ENCODE data around the gene CARD9.
A peak's percentile ranks its signal among the peaks of the same experiment; 100 is the strongest.

CARD9 gene

DNA sequence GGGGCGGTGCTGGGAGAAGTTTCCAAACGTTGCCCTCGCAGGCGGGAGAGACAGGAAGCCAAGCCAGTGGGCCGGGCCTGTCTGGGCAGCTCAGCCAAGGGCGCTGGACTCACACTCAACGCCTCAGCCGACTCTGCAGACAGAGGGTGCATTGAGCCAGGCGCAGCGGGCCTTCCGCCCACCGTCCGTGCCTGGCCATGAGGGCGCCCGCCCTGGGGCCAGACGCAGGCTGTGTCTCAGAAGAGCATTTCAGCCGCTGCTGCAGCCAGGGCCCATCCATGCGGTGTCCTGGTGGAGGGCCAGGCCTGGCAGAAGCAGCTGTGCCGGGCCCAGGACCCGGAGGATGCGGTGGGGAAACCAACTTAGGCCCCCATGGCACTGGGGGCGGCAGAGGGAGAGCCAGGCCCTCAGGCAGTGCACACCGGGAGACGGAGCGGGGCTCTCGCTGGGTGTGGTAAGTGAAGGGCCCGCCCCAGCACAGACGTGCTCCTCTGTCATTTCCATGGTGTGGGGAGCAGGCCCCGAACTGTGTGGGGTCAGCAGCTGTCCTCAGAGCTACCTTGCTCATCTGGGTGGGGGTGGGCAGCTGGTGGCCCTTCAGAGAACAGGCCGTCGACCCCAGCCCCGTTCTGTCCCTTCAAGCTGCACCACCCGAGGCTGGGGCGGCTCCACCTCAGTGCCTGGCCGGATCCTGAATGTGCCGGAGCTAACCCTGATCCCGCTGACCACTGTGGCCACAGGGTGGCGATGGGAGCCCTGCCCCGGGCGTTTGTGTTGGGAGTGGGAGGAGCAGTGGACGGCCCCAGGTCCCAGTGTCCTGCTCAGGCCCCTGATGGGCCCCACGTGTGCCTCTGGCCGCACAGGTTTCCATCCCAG lies 27.9 kb downstream of the CARD9 start:
- no peak for DNase-seq

DNA sequence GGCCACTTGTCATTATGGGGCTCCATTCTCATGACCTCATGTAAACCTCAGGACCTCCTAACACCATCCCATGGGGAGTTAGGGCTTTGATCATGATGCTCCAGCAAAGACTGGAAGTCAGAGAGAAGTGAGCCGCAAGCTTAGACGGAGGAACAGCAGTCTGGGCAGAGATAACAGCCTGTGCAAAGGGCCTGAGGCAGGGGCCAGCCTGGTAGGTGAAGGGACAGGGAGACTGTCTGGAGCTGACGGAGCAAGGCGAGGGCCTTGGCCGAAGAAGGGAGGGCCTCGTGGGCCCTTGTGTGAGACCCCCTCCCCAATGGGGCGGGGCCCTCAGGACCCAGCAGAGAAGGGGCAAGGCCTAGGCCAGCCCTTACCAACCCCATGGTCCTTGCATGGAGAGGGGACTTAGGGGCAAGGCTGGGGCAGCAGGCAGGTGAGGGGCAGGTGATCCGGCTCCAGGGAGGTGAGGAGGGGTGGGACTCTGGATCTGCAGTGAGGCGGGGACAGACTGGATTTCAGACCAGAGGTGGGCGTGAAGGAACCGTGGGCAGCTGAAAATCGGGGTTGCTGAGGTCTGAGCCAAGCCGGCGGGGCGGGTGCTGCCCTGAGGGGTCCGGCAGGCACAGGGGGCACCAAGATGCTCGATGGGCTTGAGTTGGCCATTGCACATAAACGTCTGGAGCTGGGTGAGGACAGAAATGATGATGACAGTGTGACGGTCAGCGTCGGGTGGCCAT lies 28.8 kb downstream of the CARD9 start:
- no peak for DNase-seq

DNA sequence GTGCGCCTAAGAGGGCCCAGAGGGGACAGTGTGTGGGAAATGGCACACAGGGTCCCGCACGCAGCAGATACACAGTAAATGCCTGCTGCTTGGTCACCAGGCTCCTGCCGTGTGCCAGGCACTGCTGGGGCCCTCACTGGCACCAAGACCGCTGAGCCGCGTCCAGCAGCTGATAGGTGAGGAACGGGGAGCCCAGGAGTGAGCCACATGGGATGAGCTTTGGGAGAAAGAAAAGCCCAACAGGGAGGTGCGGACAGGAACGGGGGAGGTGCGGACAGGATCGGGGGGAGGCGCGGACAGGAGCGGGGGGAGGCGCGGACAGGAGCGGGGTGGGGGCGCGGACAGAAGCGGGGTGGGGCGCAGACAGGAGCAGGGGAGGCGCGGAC lies 29.6 kb downstream of the CARD9 start:
- no peak for DNase-seq

DNA sequence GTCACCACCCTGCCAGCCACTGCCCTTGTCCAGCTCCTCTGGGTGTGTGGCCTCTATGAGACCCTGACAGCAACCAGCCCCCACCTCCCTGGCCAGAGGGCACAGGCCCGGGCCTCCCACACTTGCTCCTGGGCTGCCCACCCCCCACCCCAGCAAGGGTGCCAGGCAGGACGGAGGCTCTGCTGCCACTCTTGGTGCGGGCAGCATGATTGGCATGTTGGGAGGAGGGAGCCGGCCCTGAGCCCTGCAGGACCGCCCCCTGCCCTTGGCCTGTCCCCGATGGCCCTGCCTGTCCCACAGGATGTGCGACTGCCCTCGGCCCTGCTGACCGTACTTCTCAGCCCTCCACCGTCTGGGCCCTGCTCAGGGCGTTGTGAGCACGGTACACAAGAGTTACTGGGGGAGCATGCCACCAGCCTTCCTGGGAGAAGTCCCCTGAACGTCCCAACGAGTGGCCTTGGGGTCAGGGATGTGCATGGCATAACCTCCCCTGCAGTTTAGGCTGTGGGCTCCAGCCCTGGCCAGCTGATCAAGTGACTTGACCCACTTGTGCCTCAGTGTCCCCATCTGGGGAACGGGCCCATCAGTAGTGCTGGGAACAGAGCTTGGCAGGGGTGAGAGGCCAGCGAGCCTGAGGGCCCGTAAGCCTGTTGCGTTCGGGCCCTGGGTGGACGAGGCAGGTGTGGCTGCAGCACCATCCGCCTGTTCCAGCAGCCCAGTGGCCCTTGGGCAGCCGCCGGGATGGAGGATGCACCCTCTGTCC lies 30.2 kb downstream of the CARD9 start:
- DNase-seq: no peak

DNA sequence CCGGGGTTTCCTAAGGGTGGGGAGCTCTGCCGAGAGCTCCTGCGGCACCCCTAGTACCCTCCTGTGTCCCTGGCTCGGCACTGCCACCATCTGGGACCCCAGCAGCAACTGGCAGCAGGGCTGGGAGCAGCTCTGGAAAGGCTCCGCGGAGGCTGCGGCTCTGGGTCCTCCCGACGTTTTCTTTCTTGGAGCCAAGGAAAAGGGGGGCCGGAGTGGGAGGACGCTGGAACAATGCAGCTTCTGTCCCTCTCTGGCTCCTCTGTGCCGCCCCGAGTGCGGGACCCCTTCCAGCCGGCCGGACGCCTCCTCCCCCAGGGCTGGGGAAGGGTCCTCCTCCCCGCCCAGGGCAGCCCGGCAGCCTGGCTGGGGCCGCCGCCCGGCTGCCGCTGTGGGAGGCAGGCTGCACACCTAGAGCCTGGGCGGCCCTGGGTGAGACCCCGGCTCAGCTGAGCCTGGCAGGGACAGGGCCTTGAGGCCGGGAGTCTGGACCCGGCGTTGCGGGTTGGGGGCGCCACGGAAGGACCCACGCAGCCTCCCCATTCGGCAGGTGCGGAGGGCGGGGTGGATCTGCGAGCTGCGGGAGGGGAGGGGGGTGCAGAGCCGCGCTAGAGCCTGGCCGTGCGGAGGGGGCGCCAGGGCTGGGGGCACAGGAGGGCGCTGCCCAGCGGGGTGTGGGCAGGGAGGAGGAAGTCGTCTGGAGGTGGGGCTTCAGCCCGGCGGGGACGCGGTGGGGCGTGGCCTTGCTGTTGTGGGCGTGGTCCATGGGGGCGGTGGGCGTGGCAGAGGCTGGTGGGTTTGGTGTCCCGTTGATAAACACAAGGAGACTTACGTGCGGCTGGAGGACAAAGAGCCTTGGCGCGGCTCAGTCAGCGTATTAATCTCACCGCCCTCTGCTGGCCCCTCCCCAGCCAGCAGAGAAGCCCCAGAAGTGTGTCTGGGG lies 31.0 kb downstream of the CARD9 start:
- peak; percentile 72 for DNase-seq

DNA sequence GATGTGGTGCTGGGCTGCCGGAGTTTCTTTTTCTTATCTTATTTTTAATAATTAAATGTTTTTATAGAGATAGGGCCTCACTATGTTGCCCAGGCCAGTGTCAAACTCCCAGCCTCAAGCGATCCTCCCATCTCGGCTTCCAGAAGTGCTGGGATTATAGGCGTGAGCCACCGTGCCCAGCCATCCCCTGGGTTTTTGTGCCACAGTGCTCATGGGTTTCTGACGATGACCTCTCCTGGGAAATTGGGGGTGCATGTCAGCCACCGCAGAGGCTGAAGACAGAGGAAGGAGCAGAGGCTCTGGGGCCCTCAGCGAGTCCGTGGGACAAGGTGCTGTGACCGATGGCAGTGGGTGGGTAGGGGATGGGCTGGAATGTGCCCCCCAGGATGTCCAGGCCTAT lies 31.7 kb downstream of the CARD9 start:
- no peak for DNase-seq

DNA sequence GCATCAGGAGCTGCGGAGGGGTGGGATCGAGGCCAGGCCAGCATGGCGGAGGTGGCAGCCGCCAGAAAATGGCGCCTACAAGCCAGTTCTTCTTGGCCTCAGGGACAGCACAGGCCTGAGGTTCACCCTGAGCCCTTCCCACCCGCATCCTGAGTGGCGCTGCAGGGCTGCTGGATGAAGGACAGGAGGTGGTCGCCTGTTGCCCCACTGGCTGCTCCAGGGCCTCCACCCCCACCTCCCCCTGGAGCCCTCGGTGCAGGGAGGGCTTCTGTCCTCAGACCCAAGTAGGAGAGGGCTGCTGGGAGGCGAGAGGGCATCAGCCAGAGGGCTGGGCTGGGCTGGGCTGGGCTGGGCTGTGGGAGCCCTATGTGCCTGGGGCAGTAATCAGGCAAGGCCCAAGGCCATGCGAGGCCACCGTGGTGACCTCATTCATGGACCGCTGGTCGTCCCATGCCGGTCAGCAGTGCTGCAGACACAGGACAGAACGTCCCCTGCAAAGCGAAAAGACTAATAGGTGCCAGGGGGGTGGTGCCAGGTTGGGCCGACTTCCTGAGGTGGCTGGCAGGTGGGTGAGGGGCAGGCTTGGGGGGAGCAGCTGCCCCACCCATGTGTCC lies 32.3 kb downstream of the CARD9 start:
- DNase-seq: no peak

DNA sequence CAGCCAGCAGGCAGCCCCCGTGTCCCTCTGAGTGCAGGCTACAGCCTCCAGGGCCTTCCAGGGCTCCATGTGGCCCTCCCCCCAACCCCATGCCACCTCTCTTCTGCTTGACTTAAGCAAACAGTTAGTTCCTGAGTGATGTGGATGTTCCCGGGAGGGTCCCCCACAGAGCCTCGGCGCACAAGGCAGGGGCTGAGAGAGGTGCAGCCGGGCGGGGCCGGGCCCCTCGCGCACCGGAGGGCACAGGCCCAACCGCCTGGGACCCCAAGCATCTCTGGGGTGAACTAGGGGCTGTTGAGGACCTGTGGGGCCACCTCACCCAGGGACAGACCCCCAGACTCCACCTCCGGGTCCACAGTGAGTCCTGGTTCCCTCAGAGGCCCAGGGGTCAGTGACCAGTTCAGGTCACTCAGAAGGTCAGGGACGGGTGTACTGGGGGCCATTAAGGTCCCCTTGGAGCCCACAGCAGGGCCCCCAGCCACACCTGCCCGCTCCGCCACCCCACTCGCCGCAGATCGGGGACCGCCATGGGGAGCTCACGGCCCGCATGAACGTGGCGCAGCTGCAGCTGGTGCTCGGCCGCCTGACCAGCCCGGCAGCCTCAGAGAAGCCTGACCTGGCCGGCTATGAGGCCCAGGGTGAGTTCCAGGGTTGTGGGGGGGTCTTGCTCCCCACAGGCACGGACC lies 33.0 kb downstream of the CARD9 start:
- no peak for DNase-seq

DNA sequence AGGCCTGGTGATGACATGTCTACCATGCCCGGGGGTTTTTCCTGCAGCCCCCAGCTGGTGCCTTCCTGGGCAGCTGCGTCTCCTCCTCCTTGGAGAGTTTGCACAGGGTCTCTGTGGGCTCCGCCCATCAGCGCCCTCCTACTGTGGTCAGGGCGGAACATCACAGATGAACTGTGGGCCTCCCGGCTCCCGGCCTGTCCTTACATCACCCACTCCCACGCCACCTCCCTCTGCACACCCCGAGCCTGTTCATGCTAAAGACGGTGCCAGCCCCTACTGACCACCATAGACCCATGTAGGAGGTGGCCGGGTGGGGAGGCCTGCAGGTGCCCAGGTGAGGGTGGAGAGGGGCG lies 33.5 kb downstream of the CARD9 start:
- no peak for DNase-seq

DNA sequence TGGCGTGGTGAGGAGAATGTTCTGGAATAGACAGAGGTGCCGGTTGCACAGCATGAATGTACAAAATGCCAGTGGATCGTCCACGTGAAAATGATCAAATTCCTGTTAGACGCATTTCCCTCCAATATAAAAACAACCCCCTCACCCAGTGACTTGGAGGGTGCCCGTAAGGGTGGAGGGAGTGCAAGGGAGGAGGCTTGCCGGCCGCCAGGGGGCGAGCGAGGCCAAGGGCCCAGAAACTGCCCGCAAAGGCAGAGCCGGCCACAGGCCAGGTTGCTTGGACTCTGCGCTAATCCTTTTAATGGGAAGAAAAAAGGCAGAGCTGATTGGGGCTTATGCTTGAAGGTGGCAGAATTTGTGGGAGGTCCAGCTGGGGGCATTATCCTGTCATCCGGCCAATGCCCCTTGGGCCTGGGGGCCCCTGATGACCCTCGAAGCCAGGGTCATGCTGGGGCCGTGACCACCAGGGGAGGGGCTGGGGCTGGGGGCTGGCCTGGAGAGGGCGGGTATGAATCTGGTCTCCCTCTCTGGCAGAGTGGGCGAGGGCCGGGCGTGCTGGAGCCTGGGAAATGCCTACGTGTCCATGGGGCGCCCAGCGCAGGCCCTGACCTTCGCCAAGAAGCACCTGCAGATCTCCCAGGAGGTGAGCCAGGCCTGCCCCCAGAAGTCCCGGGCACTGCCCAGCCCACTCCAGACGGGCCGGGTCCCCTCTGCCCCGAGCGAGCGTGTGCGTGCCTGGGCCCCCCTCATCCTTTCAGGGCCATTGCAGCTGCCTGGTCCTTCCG lies 34.1 kb downstream of the CARD9 start:
- DNase-seq: peak; percentile 41

DNA sequence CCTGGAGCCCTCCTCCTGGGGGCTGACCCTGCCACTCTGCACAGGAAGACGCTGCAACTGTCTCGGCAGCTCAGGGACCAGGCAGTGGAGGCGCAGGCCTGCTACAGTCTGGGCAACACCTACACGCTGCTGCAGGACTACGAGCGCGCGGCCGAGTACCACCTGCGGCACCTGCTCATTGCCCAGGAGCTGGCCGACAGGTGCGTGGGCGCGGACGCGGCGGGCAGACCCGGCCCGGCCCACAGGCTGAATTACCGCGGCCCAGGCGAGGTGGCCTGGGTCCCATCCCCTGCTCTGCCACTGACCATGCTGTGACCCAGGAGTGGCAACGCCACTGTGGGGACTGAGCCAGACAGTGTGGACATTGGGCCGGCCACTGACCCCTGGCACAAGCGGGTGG lies 35.0 kb downstream of the CARD9 start:
- DNase-seq: no peak

DNA sequence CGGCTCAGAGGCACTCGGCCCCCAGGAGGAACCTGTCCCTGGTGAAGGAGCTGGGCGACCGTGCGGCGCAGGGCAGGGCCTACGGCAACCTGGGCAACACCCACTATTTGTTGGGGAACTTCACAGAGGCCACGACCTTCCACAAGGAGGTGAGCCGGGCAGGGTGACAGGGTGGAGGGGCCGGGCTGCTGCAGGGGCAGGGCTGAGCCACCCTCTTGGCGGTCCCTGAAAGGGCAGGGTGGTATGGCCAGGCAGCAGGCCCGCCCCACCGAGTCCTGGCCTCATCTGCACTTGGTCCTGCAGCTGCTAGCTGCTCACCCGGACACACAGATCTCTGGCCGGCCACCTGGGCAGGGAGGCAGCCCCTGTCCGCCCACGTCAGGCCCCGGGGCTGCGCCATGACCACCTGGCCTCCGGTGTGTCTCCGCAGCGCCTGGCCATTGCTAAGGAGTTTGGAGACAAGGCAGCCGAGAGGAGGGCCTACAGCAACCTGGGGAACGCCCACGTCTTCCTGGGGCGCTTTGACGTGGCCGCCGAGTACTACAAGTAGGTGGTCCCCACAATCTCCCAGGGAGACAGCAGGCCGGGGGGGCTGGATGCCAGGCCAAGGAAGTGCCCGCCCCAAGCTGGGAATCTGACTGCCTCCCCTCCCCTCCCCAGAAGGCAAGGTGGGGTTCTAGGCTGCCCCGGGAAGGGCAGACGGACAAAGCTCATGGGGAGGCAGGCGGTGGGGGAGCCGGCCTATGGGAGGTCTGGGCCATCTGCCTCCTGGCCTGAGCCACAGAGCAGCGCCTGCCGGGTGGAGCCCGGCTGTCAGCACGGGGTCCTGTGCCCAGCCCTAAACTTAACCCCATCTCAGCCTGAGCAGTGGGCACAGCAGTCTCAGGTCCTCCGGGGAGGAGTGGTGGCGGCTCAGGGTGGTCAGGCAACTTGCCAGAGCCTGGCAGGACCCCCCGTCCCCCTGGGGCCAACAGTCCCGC lies 35.8 kb downstream of the CARD9 start:
- no peak for DNase-seq

DNA sequence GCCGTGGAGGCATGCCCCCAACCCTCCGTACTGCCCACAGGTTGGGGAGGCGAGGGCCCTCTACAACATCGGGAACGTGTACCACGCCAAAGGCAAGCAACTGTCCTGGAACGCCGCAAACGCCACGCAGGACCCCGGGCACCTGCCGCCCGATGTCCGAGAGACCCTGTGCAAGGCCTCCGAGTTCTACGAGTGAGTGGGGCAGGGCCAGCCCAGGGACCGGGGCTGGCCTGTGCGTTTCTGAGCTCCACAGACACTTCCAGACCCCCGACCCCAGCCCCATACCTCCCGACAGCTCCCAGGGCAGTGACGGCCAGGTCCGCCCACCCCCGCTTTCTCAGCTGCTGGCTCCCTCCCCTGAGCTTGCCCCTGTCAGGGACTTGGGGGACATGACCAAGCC lies 36.6 kb downstream of the CARD9 start:
- no peak for DNase-seq

DNA sequence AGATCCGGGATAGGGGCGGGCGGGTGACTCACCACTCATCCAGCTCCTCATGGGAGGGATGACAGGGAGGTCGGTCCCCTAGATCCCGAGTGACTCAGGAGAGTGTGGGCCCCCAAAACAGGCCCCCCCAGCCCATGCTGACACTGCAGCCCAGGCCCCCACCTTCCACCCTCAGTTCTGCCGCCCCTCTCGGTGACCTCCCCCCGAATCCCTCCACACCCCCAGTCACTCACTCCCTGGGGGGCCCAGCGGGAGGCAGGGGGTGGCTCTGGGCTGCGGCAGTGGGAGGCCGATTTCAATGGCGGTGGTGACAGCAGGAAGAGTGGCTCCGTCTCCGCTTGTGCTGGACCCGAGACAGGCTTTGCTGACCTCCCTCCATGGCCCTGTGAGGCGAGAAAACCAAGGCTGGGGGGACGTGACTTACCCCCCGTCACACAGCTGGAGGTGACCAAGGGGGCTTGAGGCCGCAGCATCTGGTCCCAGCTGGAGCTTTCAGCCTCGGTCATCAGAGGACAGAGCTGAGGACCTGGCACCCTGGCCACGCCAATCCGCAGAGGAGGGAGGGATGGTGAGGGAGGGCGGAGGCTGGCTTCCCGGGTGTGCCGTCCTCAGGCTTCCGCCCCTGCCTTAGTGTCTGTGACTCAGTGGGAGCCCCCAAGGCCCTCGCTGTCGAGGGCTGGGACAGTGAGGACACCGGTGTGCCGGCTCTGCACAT lies 37.2 kb downstream of the CARD9 start:
- DNase-seq: no peak

DNA sequence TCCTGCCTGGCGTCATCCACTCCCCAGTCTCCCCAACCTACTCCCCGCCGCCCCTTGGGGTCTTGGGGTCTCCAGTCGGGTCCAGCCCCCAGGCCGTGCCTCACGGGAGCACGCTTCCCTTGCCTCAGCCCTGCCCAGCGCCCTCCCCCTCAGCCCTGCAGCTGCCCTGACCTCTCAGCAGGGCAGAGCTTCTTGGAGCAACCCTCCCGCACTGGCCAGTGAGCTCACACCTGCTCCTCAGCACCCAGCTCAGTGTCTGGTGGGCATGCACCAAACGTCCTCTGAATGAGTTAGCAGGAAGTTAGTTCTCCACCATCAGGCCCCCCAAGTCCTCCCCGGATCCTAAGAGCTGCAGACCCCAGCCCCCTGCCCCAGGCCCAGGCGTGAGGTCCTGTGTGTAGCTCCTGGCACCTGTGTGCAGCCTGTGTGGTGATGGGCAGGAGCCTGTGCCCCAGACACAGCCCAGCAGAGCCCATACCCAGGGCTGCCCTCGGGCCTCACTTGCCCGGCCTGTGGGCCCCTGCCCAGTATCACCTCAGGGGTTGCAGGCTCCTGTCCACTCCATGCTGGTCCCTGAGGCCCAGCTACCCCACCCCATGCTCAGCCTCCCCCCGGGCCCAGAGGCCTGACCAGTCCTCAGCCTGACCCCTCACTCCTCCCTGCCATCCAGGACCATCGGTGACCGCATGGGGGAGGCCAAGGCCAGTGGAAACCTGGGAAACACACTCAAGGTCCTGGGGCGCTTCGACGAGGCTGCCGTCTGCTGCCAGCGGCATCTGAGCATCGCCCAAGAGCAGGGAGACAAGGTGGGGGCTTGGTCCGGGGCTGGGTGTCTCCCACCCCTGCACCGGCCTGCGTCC lies 37.9 kb downstream of the CARD9 start:
- no peak for DNase-seq

DNA sequence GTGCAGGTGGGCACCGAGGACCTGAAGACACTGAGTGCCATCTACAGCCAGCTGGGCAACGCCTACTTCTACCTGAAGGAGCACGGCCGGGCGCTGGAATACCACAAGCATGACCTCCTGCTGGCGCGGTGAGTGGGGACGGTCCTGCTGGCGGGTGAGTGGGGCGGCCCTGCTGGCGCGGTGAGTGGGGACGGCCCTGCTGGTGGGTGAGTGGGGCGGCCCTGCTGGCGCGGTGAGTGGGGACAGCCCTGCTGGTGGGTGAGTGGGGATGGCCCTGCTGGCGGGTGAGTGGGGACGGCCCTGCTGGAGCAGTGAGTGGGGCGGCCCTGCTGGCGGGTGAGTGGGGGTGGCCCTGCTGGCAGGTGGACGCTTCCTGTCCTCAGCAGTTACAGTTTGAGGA lies 38.9 kb downstream of the CARD9 start:
- DNase-seq: no peak

DNA sequence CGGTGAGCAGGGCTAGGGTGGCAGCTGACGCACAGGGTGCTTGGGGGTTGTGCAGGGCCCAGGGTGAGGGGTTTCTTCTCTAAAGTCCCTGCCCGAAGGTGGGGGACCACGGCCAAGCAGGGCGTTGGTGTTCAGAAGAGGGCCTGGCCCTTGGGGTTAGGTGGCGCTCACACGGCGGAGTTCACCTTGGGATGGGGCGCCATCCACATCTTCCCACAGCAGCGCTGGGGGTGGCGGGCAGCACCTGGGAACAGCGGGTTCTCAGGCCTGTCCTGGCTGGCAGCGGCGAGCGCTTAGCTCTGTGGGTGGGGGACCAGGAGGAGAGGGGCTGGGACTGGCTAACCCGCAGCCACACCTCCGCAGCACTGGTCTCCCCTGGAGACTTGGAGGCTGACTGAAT lies 40.0 kb downstream of the CARD9 start:
- no peak for DNase-seq

DNA sequence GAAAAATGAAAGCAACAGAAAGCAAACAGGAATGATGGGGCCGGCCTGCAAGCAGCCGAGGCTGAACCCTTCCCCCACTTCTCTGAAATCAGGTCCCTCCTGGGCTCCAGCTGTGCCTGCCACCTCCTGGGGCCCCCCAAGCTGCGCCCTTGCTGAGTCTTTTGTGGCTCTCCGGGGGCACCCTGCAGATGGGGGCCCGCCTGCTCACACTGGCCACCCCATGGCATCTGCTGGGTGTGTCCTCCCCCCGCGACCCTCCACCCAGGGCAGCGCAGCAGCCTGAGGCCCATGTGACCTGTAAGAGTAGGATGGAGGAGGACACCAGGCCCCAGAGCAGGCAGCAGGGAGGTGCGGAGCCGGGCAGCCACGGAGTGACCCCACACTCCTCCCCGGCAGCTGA lies 40.4 kb downstream of the CARD9 start:
- DNase-seq: no peak
